Measurements from ENCODE around the gene RCAN1.
"Not testable (repeated sequence)": the region's sequence is repeated elsewhere in the genome, so short reads cannot be mapped to it uniquely, and the experiment has no call there.

RCAN1 gene

GRCh38 chr21:34621434-34622350 lies 6.8 kb upstream of the RCAN1 start:
- no peak for DNase-seq (ENCODE audit: low read depth)

GRCh38 chr21:34619841-34620665 lies 5.1 kb upstream of the RCAN1 start:
- DNase-seq (ENCODE audit: low read depth): no peak

- DNase-seq (ENCODE audit: low read depth): no peak
Measured at GRCh38 chr21:34618941-34619340, 4.0 kb upstream of the RCAN1 start.

- DNase-seq (ENCODE audit: low read depth): no peak
Measured at GRCh38 chr21:34617753-34618339, 2.9 kb upstream of the RCAN1 start.

GRCh38 chr21:34615487-34615814 lies 538 bp upstream of the RCAN1 start:
- DNase-seq (ENCODE audit: low read depth): no peak

DNA sequence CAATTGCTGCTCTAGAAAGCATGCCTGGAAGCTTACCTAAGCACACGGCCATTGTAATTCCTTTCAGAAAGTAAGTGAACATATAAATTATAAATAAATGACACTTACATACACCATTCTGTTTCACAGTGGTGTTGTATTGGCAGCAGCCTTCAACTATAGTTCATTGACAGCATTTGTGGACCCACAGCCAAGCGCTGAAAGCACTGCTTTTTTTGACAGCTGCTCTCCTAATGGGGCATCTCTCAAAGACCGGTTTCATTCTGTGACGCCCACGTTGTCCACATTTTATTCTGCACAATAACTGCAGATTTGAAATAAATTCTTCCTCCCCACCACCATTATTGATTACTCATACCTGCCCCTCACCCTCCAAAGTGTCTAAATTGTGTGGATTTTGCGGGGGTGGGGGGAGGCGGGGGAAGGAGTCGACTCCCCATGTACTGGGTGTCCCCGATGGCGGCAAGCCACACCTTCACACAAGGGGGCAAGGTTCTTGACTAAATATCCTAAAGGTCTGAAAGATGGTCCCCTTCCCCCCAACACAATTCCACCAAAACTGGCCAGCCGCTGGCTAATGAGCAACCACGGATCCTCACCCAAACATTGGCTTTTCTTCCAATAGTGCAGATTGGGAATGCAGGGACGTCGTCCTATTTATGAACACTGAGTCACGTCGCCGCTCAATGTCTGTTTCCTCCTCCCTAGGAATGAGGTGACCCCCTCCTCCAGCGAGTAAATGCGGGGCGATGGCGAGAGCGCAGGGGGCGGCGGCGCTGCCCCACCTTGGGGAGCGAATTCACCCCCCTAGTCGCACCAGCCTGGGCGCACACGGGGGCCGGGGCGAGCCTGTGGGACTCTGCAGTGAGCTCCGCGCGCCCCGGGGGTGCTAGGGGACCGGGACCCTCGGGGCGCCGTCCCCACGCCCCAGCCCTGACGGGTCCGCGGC lies 960 bp downstream of the RCAN1 start:
- no peak for DNase-seq (ENCODE audit: low read depth)

DNA sequence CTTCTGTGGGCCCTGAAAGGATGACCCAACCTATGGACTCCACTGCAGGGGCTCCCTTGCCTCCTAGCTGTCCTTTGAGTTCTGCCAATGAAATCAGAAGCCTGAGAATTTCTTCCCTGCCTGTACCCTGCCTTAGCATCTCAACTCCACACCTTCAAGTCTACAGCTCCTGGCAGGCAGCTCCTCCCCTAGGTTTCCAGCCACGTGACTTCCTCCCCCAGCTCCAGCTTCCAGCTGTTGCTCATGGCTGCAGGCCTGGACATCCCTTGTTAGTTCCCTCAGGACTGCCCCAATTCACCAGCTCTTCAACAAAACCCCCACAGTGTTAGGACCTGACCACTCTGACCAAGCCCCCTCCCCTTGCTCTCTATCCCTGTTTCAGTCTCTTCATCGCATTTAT lies 2.4 kb downstream of the RCAN1 start:
- DNase-seq (ENCODE audit: low read depth): no peak

DNA sequence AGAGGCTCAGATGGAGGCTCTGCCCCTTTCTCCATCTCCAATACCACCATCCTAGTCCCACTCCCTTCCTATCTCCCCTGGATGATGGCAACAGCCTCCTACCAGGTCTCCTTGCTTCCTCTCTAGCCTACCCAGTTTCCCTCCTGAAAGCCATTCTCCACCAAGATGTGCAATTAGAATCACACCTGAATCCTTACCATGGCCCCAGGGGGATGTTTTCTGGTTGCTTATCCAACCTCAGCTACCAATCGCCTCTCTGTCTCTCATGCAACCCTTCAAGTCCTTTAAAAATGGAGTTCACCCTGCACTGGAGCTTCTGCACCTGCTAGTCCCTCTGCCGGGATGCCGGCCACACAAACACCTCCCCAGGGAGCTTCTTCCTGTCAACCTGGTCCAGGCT lies 2.9 kb downstream of the RCAN1 start:
- no peak for DNase-seq (ENCODE audit: low read depth)

DNA sequence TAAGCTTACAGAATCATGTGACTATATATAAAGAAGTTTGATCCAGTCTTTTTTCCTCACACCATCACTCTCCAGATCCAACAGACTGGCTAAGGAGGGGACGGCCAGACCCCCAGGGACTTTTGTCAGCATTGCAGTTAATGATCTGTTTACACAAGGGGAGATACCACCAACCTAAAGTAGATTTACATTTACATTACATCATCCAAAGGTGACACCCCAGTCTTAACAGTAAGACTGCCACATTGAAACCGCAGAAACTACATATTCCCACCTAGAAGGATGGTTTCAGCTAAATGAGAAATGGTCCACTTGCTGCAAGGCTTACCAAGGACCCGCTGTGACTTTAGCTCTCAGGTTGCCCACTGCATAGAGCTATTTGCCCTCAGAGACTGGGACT lies 3.4 kb downstream of the RCAN1 start:
- DNase-seq (ENCODE audit: low read depth): no peak

GRCh38 chr21:34609933-34610549 lies 4.9 kb downstream of the RCAN1 start:
- DNase-seq (ENCODE audit: low read depth): no peak

DNA sequence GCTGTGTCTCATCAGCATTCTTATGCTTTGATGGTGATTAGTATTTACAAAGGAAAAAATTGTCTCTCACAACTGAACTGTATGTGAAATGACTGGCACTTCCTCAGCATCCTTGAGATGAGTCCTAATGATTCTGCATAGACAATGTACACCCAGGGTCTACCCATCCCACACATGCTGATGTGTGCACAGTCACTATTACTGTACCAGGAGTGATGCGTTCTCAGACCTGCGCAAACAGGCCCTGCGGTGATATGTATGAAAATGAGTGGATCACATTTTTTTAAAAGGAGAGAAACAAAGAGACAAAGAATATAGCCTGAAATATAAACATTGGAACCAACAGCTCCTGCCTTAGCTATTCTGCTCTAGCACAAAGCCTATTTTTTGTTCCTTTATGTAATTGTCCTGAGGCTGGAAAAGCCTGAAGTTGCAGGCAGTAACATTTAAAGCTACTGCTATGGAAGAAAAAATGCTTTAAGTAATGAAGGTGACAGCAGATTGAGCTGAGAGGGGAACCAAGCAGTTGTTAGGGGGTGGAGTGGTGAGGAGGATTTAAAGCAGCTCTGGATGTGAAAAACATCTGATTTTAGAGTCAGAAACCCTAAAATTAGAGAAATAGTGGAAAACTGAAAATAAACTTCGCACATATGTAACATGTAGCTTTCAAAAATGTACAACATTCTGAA lies 5.5 kb downstream of the RCAN1 start:
- DNase-seq (ENCODE audit: low read depth): no peak

DNA sequence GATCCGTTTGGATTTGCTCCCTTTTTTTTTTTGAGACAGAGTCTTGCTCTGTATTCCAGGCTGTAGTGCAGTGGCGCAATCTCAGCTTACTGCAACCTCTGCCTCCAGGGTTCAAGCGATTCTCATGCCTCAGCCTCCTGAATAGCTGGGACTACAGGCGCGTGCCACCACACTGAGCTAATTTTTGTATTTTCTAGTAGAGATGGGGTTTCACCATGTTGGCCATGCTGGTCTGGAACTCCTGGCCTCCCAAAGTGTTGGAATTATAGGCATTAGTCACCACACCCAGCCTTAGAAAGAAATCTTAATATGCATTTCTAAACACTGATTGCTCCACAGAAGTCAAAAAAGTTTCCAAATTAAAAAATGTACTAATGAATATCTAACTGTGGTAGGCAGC lies 7.5 kb downstream of the RCAN1 start:
- not testable (repeated sequence) for DNase-seq (ENCODE audit: low read depth)

DNA sequence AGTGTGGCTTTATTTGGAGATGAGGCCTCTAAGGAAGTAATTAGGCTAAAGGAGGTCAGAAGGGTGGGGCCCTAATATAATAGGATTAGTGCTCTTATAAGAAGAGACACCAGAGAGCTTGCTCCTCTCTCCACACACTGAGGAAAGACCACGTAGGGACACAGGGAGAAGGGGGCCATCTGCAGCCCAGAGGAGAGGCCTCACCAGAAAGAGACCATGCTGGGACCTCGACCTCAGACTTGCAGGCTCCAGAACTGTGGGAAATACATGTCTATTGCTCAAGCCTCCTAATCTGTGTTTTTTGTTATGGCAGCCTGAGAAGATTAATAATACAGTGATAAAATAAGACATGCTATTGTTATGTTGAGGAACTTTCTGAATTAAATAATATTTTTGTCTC lies 8.3 kb downstream of the RCAN1 start:
- DNase-seq (ENCODE audit: low read depth): no peak

DNA sequence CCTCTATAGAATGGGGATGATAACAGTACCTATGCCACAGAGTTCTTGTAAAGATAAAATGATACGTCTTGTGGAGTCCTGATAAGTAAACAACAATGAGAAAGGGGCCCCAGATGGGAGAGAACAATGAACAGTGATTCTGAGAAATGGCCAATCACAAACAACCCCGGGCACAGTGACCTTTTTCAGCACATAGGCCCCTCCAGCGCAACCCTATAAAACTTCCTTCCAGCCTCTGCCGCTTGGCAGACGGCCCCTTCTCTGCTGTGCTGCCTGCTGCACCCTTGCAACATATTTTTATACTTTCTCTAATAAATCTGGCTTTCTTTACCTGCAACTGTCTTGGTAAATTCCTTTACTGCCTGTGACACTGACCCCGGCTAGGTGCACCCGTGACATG lies 8.9 kb downstream of the RCAN1 start:
- no peak for DNase-seq (ENCODE audit: low read depth)

GRCh38 chr21:34604956-34605355 lies 10.0 kb downstream of the RCAN1 start:
- DNase-seq (ENCODE audit: low read depth): not testable (repeated sequence)

DNA sequence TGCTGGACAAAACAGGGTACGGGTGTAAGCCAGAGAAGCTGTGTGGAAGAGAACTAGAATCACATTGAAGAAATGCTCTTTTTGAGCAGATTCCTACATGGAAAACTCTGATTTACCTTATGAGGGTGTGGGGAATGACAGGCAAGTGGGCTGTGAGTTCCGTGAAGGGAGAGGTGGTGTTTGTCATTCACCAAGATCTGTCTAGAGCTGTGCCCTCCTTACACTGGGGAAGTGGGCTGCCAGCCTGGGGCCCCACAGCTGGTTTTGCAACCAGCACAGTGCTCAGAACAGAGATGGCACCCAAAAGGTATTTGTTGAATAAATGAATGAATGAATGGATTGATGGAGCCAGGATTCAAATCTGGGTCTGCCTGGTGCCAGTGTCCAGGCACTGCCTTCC lies 10.4 kb downstream of the RCAN1 start:
- no peak for DNase-seq (ENCODE audit: low read depth)

DNA sequence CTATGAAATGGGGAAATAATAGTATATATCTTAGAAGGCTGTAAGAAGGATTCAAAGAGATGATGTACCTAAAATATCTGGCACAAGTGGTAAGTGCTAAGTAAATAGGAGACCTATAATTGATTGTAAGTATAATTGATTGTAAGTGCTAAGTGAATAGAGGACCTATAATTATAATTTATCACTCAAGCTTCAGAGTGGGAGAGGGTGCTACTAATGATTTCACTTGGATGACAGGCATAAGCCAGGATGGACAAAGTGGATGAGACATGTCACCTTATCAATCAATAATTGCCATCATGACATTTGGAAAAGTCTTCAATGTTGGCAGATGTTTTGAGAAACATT lies 11.2 kb downstream of the RCAN1 start:
- no peak for DNase-seq (ENCODE audit: low read depth)

GRCh38 chr21:34603002-34603709 lies 11.8 kb downstream of the RCAN1 start:
- DNase-seq (ENCODE audit: low read depth): peak; percentile 16

DNA sequence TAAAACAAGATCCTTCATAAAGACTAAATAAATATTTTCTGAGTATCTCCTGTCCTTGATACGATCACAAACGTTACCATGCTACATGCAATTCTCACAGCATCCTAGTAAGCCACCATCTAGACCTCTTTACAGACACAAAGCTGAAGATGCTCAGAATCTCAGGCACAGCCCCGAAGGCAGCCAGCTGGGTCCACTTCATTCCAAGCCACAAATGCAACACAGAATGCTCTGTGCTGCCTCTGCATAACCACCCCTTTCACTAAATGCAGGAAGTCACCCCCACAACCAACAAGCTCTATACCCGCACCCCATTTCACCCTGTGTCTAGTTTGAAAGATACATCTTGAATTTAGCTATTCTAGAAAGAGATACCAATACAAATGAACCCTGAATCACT lies 12.9 kb downstream of the RCAN1 start:
- DNase-seq (ENCODE audit: low read depth): no peak

DNA sequence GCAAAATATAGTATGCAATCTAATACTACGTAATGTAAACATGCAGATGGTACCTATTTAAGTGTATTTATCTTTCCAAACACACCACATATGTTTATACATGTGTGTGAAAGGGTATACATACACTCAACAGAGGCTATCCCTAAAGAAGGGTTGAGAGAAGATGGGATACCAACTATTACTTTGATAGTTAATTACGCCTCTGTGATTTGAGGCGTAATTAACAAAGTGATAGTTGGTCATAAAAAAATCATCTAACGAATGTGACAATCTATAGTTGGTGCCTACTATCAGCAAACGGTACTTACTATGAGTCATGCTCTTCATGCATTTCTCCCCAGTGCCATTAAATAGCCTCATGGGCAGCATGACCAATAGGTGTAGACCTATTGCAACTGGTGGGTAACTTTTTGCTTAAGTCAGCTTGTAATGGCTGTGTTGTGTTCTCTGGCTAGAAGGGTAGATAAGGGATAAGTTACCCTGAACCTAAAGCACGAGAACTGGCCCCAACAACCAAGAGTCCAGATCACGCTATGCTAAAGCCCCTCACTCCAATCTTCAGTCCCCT lies 15.3 kb downstream of the RCAN1 start:
- DNase-seq (ENCODE audit: low read depth): no peak

Data from stimulated activated CD8-positive, alpha-beta memory T cell treated with anti-CD3 and anti-CD28 coated beads, Interleukin-12 subunit alpha, Interleukin-12 subunit beta, amount 100 ng/mL, for 1 hour (primary cell).